Esophagus squamous epithelium (tissue), 5 donors: ENCODE measurements around the gene MEIKIN. TPM values are rescaled to one million over a fixed set of nuclear protein-coding genes. Genes with fewer than 3 reads are reported as not detected.

Experiments
- DNase-seq: peaks from one replicate; lab custom pipeline; 2025; lab: John Stamatoyannopoulos, UW
- H3K27ac ChIP-seq, 4 donors: fragments of 200-600 bp; sonication (generic); one replicate each; pipeline ENCODE4 v1.5.1; 2016 to 2019; ENCODE audit warnings: mild to moderate bottlenecking in 1 of 4
- H3K27me3 ChIP-seq, 4 donors: fragments of 200-600 bp; sonication (generic); 1 replicate in 3 of 4; 2 replicates in 1 of 4; pipeline versions ENCODE4 v1.5.1 to v1.6.0; 2017 to 2021; ENCODE audit warnings: antibody characterized with exemption in 1 of 4
- H3K36me3 ChIP-seq, 3 donors: fragments of 200-600 bp; sonication (generic); one replicate each; pipeline ENCODE4 v1.5.1; 2016 to 2019
- H3K4me1 ChIP-seq, 3 donors: fragments of 200-600 bp; sonication (generic); one replicate each; pipeline ENCODE4 v1.5.1; 2017 to 2019
- H3K4me3 ChIP-seq, 4 donors: fragments of 200-600 bp; sonication (generic); 1 replicate in 3 of 4; 2 replicates in 1 of 4; pipeline ENCODE4 v1.5.1; 2016 to 2019; ENCODE audit warnings: mild to moderate bottlenecking in 2 of 4, moderate library complexity in 1 of 4
- H3K9me3 ChIP-seq, 3 donors: fragments of 200-600 bp; sonication (generic); one replicate each; pipeline ENCODE4 v1.5.1; 2016 to 2019
- CTCF ChIP-seq, 6 experiments: fragments of 450-650 bp in 4 of 6; fragments of 200-600 bp in 2 of 6; sonication (generic) in 2 of 6; IDR thresholded peaks; one replicate each; pipeline ENCODE4 v1.5.1; 2016 to 2019; ENCODE audit warnings: antibody characterized with exemption in 6 of 6, mild to moderate bottlenecking in 4 of 6, moderate library complexity in 4 of 6
- POLR2A ChIP-seq, 4 donors: fragments of 450-650 bp; IDR thresholded peaks; one replicate each; pipeline ENCODE4 v1.6.1; 2017; ENCODE audit warnings: antibody characterized with exemption in 4 of 4, mild to moderate bottlenecking in 4 of 4, moderate library complexity in 3 of 4
- WGBS, 2 donors: methylation state at CpG; one replicate each; pipeline ENCODE4 v1.1.5; 2018; 5-methylcytosine and 5-hydroxymethylcytosine counted together
- intact Hi-C: fragments of 100-400 bp; cut with DNase I; formaldehyde crosslinking; loops from one replicate; pipeline ENCODE4 v1.15.0; 2022
- total RNA-seq, 4 donors: library from RNA; depleted of rRNA; stranded (reverse); fragments of >200 nt; gene quantifications; one replicate each; pipeline ENCODE4 v1.1.0, GENCODE V29; 2016
- donor health status: DM: yes; HTN: yes; CAD: no.

Gene MEIKIN
- total RNA-seq, 4 donors from 2014 or later, result not detected

- Histone ChIP-seq H3K4me3 (no peak overlapping the region), H3K36me3 (no peaks in the 10 kb centered on the region), H3K27me3 (no peaks in the 10 kb centered on the region), H3K27ac (no peak overlapping the region), H3K9me3 (no peaks in the 10 kb centered on the region), H3K4me1 (peaks cover 0 to 33% (median 8%) of the 10 kb centered on the region in 3 donors)
- TF ChIP-seq POLR2A (IDR thresholded peaks at IDR 0.05) (no peak), CTCF (IDR thresholded peaks at IDR 0.05) (no peak)
- 90 to 93% methylated on average over 4 of the region's 4 CpGs for WGBS, 2 donors
- DNase-seq, result no peak
- intact Hi-C loops, result no loop called here
Measured at GRCh38 chr5:131771692-131772091, 173.8 kb downstream of the MEIKIN start.

- H3K9me3 ChIP-seq, result no peaks in the 10 kb centered on the region
- TF ChIP-seq POLR2A (IDR thresholded peaks at IDR 0.05) (no peak), CTCF (IDR thresholded peaks at IDR 0.05) (no peak)
- WGBS, 2 donors, result 83 to 100% methylated on average over 1 of the region's 1 CpG
- no peak for DNase-seq
- H3K27ac ChIP-seq, result no peak overlapping the region
- no peaks in the 10 kb centered on the region for H3K36me3 ChIP-seq
- intact Hi-C loops, result no loop called here
- H3K4me1 ChIP-seq, result peaks cover 0 to 37% (median 10%) of the 10 kb centered on the region in 3 donors
- no peaks in the 10 kb centered on the region for H3K27me3 ChIP-seq
- H3K4me3 ChIP-seq, result no peak overlapping the region
Measured at GRCh38 chr5:131769961-131770360, 175.5 kb downstream of the MEIKIN start.

GRCh38 chr5:131769336-131769735 lies 176.1 kb downstream of the MEIKIN start:
- Histone ChIP-seq H3K4me3 (no peak overlapping the region), H3K36me3 (peaks cover 0 to 2% (median 0%) of the 10 kb centered on the region in 3 donors), H3K4me1 (peaks cover 0 to 40% (median 13%) of the 10 kb centered on the region in 3 donors), H3K27me3 (no peaks in the 10 kb centered on the region), H3K27ac (no peak overlapping the region), H3K9me3 (no peaks in the 10 kb centered on the region)
- intact Hi-C loops, result no loop called here
- TF ChIP-seq POLR2A (IDR thresholded peaks at IDR 0.05) (no peak), CTCF (IDR thresholded peaks at IDR 0.05) (no peak)
- DNase-seq, result no peak
- 63 to 75% methylated on average over 1 of the region's 1 CpG for WGBS, 2 donors

GRCh38 chr5:131767891-131768290 lies 177.6 kb downstream of the MEIKIN start:
- TF ChIP-seq POLR2A (IDR thresholded peaks at IDR 0.05) (no peak), CTCF (IDR thresholded peaks at IDR 0.05) (no peak)
- no peak overlapping the region for H3K4me3 ChIP-seq
- H3K36me3 ChIP-seq, result peaks cover 0 to 9% (median 0%) of the 10 kb centered on the region in 3 donors
- intact Hi-C loops, result no loop called here
- H3K27me3 ChIP-seq, result no peaks in the 10 kb centered on the region
- peaks cover 0 to 32% (median 13%) of the 10 kb centered on the region in 3 donors for H3K4me1 ChIP-seq
- H3K9me3 ChIP-seq, result no peaks in the 10 kb centered on the region
- no peak for DNase-seq
- H3K27ac ChIP-seq, result no peak overlapping the region

GRCh38 chr5:131766689-131767088 lies 178.8 kb downstream of the MEIKIN start:
- H3K36me3 ChIP-seq, result peaks cover 0 to 9% (median 0%) of the 10 kb centered on the region in 3 donors
- intact Hi-C loops, result no loop called here
- 89 to 96% methylated on average over 3 of the region's 3 CpGs for WGBS, 2 donors
- no peaks in the 10 kb centered on the region for H3K27me3 ChIP-seq
- no peaks in the 10 kb centered on the region for H3K9me3 ChIP-seq
- no peak for DNase-seq
- TF ChIP-seq POLR2A (IDR thresholded peaks at IDR 0.05) (no peak), CTCF (IDR thresholded peaks at IDR 0.05) (no peak)
- no peak overlapping the region for H3K4me3 ChIP-seq
- no peak overlapping the region for H3K27ac ChIP-seq
- H3K4me1 ChIP-seq, result peaks cover 0 to 32% (median 7%) of the 10 kb centered on the region in 3 donors
